K562 (cell line): ENCODE data around the gene NPHP3. TPM values are rescaled to one million over a fixed set of nuclear protein-coding genes. Genes with fewer than 3 reads are reported as not detected.

ENCODE experiments used
- ATAC-seq: fragments of 200-7000 bp; cut with Tn5 transposase; 3 replicates; pipeline ENCODE4 v1.9.1; 2020; ENCODE audit warnings: moderate library complexity
- BruUV-seq: library from RNA; stranded (reverse); fragments of 400-500 nt; replicated peaks from 2 replicates; lab custom pipeline; 2021; lab: Mats Ljungman, UMichigan
- CTCF ChIA-PET: fragments of 300-600 bp; formaldehyde crosslinking; extraction: SDS; loops from one replicate; lab custom pipeline; 2021; ENCODE audit warnings: low intra/inter-chr PET ratio; lab: Yijun Ruan, JAX
- POLR2A ChIA-PET: fragments of 300-600, 350-650 bp; sonication (Branson Sonifier 250); formaldehyde crosslinking; extraction: SDS; loops from one replicate; lab custom pipeline; 2021; ENCODE audit warnings: antibody characterized with exemption, inconsistent platforms; lab: Yijun Ruan, JAX
- DNase-seq, 4 experiments: peaks; one replicate each; pipeline versions ENCODE4 v3.0.0 to v3.0.0-alpha.2; 2011 to 2018; ENCODE audit warnings: low spot score in 3 of 4, mixed read lengths in 3 of 4; ENCODE audit errors: extremely low read depth in 1 of 4
- FAIRE-seq: peaks from 2 replicates; lab custom pipeline; 2011; peaks lifted over from hg19 to GRCh38; lab: Jason Lieb, UNC
- H2AFZ ChIP-seq: 2 replicates; pipeline ENCODE4 v1.6.0; 2011; ENCODE audit warnings: low read depth, low read length, control low read depth, inconsistent platforms
- H3K27ac ChIP-seq: fragments of 200-600 bp; 3 replicates; pipeline ENCODE4 v1.8.0; 2011; ENCODE audit warnings: low read depth, mild to moderate bottlenecking, control low read depth, inconsistent platforms, low read length, moderate library complexity, mixed read lengths; ENCODE audit errors: extremely low read depth
- H3K27me3 ChIP-seq, 2 experiments: fragments of 300-600 bp in 1 of 2; 2 replicates in 1 of 2; 3 replicates in 1 of 2; pipeline versions ENCODE4 v1.6.0 to v1.8.0; 2011; ENCODE audit warnings: inconsistent platforms in 2 of 2, low read length in 2 of 2, mild to moderate bottlenecking in 1 of 2, mixed read lengths in 1 of 2, moderate library complexity in 1 of 2; ENCODE audit not compliant: control insufficient read depth in 2 of 2, insufficient read depth in 2 of 2
- H3K36me3 ChIP-seq: fragments of 300-600 bp; 3 replicates; pipeline ENCODE4 v1.8.0; 2011; ENCODE audit warnings: mild to moderate bottlenecking, low read length, inconsistent platforms; ENCODE audit not compliant: control insufficient read depth, insufficient read depth
- H3K4me1 ChIP-seq, 2 experiments: fragments of 200-600 bp in 1 of 2; replicated peaks in 1 of 2; 2 replicates in 1 of 2; 3 replicates in 1 of 2; pipeline versions ENCODE4 v1.5.1 to v1.8.0; 2011; ENCODE audit warnings: inconsistent platforms in 2 of 2, low read length in 2 of 2, mild to moderate bottlenecking in 1 of 2, mixed read lengths in 1 of 2, moderate library complexity in 1 of 2; ENCODE audit not compliant: control insufficient read depth in 2 of 2, insufficient read depth in 2 of 2
- H3K4me2 ChIP-seq: 2 replicates; pipeline ENCODE4 v1.6.1; 2011; ENCODE audit warnings: low read length, control low read depth, inconsistent platforms, mixed read lengths; ENCODE audit not compliant: insufficient read depth
- H3K4me3 ChIP-seq: fragments of 200-600 bp; sonication (generic), shearing (Covaris generic); 2 replicates; pipeline ENCODE4 v1.5.1; 2016; ENCODE audit warnings: control low read depth, inconsistent platforms
- H3K79me2 ChIP-seq: fragments of 200-600 bp; 3 replicates; pipeline ENCODE4 v1.8.0; 2011; ENCODE audit warnings: low read length, inconsistent platforms; ENCODE audit not compliant: control insufficient read depth, insufficient read depth
- H3K9ac ChIP-seq, 2 experiments: 2 replicates each; pipeline versions ENCODE4 v1.6.0 to v1.6.1; 2011; ENCODE audit warnings: low read depth in 2 of 2, low read length in 2 of 2, control low read depth in 1 of 2, inconsistent platforms in 1 of 2, mild to moderate bottlenecking in 1 of 2, mixed read lengths in 1 of 2; ENCODE audit not compliant: insufficient read depth in 1 of 2
- H3K9me1 ChIP-seq: one replicate; pipeline ENCODE4 v1.6.0; 2011; ENCODE audit warnings: inconsistent platforms, mild to moderate bottlenecking, low read length, moderate library complexity; ENCODE audit not compliant: control insufficient read depth, insufficient read depth
- H3K9me3 ChIP-seq: replicated peaks from 2 replicates; pipeline ENCODE4 v1.5.1; 2011; ENCODE audit warnings: low read depth, low read length, inconsistent platforms; ENCODE audit not compliant: control insufficient read depth, insufficient read depth
- H4K20me1 ChIP-seq: replicated peaks from 2 replicates; pipeline ENCODE4 v1.6.1; 2011; ENCODE audit warnings: low read length, inconsistent platforms, mixed read lengths; ENCODE audit not compliant: control insufficient read depth, insufficient read depth
- CEBPB ChIP-seq: fragments of 450-650 bp; IDR thresholded peaks from 2 replicates; pipeline ENCODE4 v1.6.1; 2016; ENCODE audit warnings: missing genetic modification characterization, missing compliant biosample characterization
- CEBPG ChIP-seq, 3 experiments: fragments of 200-800 bp in 1 of 3; sonication (Bioruptor generic) in 1 of 3; sonication (generic) in 1 of 3; formaldehyde crosslinking in 1 of 3; IDR thresholded peaks in 2 of 3; conservative IDR thresholded peaks in 1 of 3; 2 replicates each; pipeline versions ENCODE4 v1.6.1 to v1.8.0; 2016 to 2022; ENCODE audit warnings: missing compliant biosample characterization in 2 of 3, missing genetic modification characterization in 2 of 3, mild to moderate bottlenecking in 1 of 3, missing genetic modification reagents in 1 of 3
- ERF ChIP-seq: fragments of 450-650 bp; formaldehyde crosslinking; IDR thresholded peaks from 2 replicates; pipeline ENCODE4 v1.4.0; 2020; ENCODE audit warnings: mild to moderate bottlenecking, mixed read lengths
- ETV1 ChIP-seq: fragments of 450-650 bp; conservative IDR thresholded peaks from 2 replicates; pipeline ENCODE4 v1.6.1; 2016; ENCODE audit warnings: missing genetic modification characterization, control low read depth, low read depth, missing compliant biosample characterization
- HNRNPLL ChIP-seq: fragments of 200-400 bp; formaldehyde crosslinking; IDR thresholded peaks from 2 replicates; pipeline ENCODE4 v1.6.1; 2017; ENCODE audit warnings: low read length, low read depth, mild to moderate bottlenecking; ENCODE audit not compliant: poor library complexity, severe bottlenecking
- HSF4 ChIP-seq: fragments of 250-450 bp; sonication (Bioruptor Pico); IDR thresholded peaks from 2 replicates; pipeline ENCODE4 v2.1.2; 2022; ENCODE audit warnings: mild to moderate bottlenecking, moderate library complexity, borderline replicate concordance
- PHF8 ChIP-seq: fragments of 200-600 bp; sonication (generic); IDR thresholded peaks from 2 replicates; pipeline ENCODE4 v1.6.1; 2012; ENCODE audit warnings: mixed run types, mild to moderate bottlenecking, inconsistent platforms, low read length, moderate library complexity, borderline replicate concordance
- POLR2A ChIP-seq: fragments of 450-650 bp; conservative IDR thresholded peaks from 2 replicates; pipeline ENCODE4 v1.6.1; 2016
- SUPT5H ChIP-seq: fragments of 450-650 bp; IDR thresholded peaks from 2 replicates; pipeline ENCODE4 v1.6.1; 2016
- ZBTB1 ChIP-seq: sonication (generic); formaldehyde crosslinking; IDR thresholded peaks from 2 replicates; pipeline ENCODE4 v1.8.1; 2023; ENCODE audit warnings: missing genetic modification reagents, low read depth, mild to moderate bottlenecking, borderline replicate concordance
- ZBTB11 ChIP-seq, 3 experiments: fragments of 200-800 bp in 1 of 3; fragments of 250-450 bp in 1 of 3; fragments of 450-650 bp in 1 of 3; sonication (Bioruptor Pico) in 1 of 3; sonication (Bioruptor generic) in 1 of 3; formaldehyde crosslinking in 1 of 3; IDR thresholded peaks; 2 replicates each; pipeline versions ENCODE4 v1.6.1 to v1.8.0; 2016 to 2022; ENCODE audit warnings: mild to moderate bottlenecking in 2 of 3, missing genetic modification characterization in 2 of 3, missing compliant biosample characterization in 1 of 3, moderate library complexity in 1 of 3
- ZEB2 ChIP-seq: fragments of 450-650 bp; IDR thresholded peaks from 2 replicates; pipeline ENCODE4 v1.6.1; 2016
- ZNF766 ChIP-seq: fragments of 200-800 bp; sonication (Bioruptor generic); conservative IDR thresholded peaks from 2 replicates; pipeline ENCODE4 v1.6.1; 2016; ENCODE audit warnings: missing genetic modification characterization, missing compliant biosample characterization
- whole genome bisulfite sequencing: fragments of 100-300 bp; shearing (Covaris generic); methylation state at CpG from one replicate; pipeline ENCODE4 v1.1.6; 2016; ENCODE audit warnings: low coverage, mixed read lengths; ENCODE audit not compliant: insufficient coverage; ENCODE audit errors: missing lambda C conversion rate; 5-methylcytosine and 5-hydroxymethylcytosine counted together
- in situ Hi-C: fragments of 300-500 bp; cut with MboI; formaldehyde crosslinking; loops from 4 replicates; pipeline ENCODE4 v1.15.0; 2018; ENCODE audit warnings: inconsistent platforms, mixed read lengths
- intact Hi-C: fragments of 100-400 bp; cut with micrococcal nuclease; formaldehyde crosslinking; loops from 2 replicates; pipeline ENCODE4 v1.14.2; 2022
- polyA plus RNA-seq, 8 experiments: library from polyadenylated mRNA; depleted of rRNA in 4 of 8; stranded (reverse) in 5 of 8; unstranded in 3 of 8; fragments of >200 nt; fragmentation: Nextera tagmentation in 2 of 8; fragmentation: Illumina TruSeq in 1 of 8; extraction: Ambion mirVana in 2 of 8; extraction: Trizol in 1 of 8; gene quantifications; 2 replicates each; pipeline versions ENCODE4 v1.2.1 to v1.2.3, GENCODE V29; 2011 to 2014; ENCODE audit warnings: inconsistent platforms in 1 of 8, missing spikeins in 1 of 8
- total RNA-seq, 7 experiments: library from RNA; depleted of rRNA in 6 of 7; stranded (reverse); fragments of >200 nt in 6 of 7; fragmentation: Illumina TruSeq in 2 of 7; extraction: Trizol in 2 of 7; gene quantifications; 2 replicates each; pipeline versions ENCODE4 v1.2.1 to v1.2.3, GENCODE V29; 2011 to 2021; ENCODE audit warnings: low replicate concordance in 1 of 7

NPHP3 gene
- total and polyA plus RNA-seq, 9 of the 15 experiments (the other 6 are each of a cell fraction or from before 2014, with no cell fraction given), result 0.62 to 13.2 (median 5.8) TPM

GRCh38 chr3:132723024-132723950 lies 1.1 kb upstream of the NPHP3 start:
- Histone ChIP-seq H3K27me3 (no peaks in the 10 kb centered on the region), H3K4me2 (peak overlapping the region; percentile 81), H3K36me3 (peaks cover 4% of the 10 kb centered on the region; the same call in 2 of the 3 replicates), H3K9me1 (no peaks in the 10 kb centered on the region), H3K4me1 (peaks cover 9 to 16% of the 10 kb centered on the region in 2 experiments; a peak in 4 of 5 replicates), H3K79me2 (peaks cover 19% of the 10 kb centered on the region), H3K4me3 (peak overlapping the region; percentile 57), H3K9ac (peak overlapping the region; percentile 34 to 91), H3K27ac (peak overlapping the region; percentile 50; the same call in 1 of the 3 replicates), H3K9me3 (no peaks in the 10 kb centered on the region), H2AFZ (peak overlapping the region; percentile 91), H4K20me1 (no peaks in the 10 kb centered on the region)
- ChIA-PET CTCF (no interaction called here), POLR2A (no interaction called here)
- DNase-seq (no peak), ATAC-seq (no peak), FAIRE-seq (no peak)
- BruUV-seq, result TSS peak; percentile 73
- in situ Hi-C loops (loop anchor here (10.0 kb wide), 1 partner anchor 702 kb away; no protein-coding TSS in a partner anchor), intact Hi-C loops (loop anchor here (2.0 to 10.0 kb wide), 3 partner anchors 64 to 1202 kb away; partner anchors contain the start of genes ACAD11 and CDV3)
- 18% methylated on average over 10 of the region's 19 CpGs for WGBS
- peak; percentile 43 for TF ChIP-seq ETV1 (tag)
- no peak for TF ChIP-seq CEBPG (CRISPR knock-in tag; IDR thresholded peaks at IDR 0.05)
- TF ChIP-seq CEBPG (tag; conservative IDR thresholded peaks at IDR 0.05 in 1 of 2, IDR thresholded peaks at IDR 0.05 in 1 of 2), result 0 out of 4 replicates have a peak, but pooled peaks of 1 of the 2 experiments have one; percentile 16
- no peak for TF ChIP-seq ZBTB1 (CRISPR knock-in tag)
- TF ChIP-seq ZBTB11 (CRISPR knock-in tag; IDR thresholded peaks at IDR 0.05), result peak in 2 of 3 experiments; percentile 49 to 63; a peak in 2 of 6 replicates
- peak; percentile 30; the same call in 1 of the 2 replicates for TF ChIP-seq CEBPB (tag)
- TF ChIP-seq SUPT5H, result 0 out of 2 replicates have a peak, but pooled peaks have one; percentile 21
- peak; percentile 40 for TF ChIP-seq HNRNPLL
- TF ChIP-seq HSF4 (CRISPR knock-in tag), result no peak
- no peak for TF ChIP-seq ZEB2
- TF ChIP-seq POLR2A, result peak; percentile 51
- TF ChIP-seq ZNF766 (CRISPR knock-in tag), result no peak
- 0 out of 2 replicates have a peak, but pooled peaks have one; percentile 57 for TF ChIP-seq ERF (CRISPR knock-in tag)
- peak; percentile 50; the same call in 1 of the 2 replicates for TF ChIP-seq PHF8
